Measurements from ENCODE around the gene RNF167.
A peak's percentile ranks its signal among the peaks of the same experiment; 100 is the strongest.

RNF167 gene

DNA sequence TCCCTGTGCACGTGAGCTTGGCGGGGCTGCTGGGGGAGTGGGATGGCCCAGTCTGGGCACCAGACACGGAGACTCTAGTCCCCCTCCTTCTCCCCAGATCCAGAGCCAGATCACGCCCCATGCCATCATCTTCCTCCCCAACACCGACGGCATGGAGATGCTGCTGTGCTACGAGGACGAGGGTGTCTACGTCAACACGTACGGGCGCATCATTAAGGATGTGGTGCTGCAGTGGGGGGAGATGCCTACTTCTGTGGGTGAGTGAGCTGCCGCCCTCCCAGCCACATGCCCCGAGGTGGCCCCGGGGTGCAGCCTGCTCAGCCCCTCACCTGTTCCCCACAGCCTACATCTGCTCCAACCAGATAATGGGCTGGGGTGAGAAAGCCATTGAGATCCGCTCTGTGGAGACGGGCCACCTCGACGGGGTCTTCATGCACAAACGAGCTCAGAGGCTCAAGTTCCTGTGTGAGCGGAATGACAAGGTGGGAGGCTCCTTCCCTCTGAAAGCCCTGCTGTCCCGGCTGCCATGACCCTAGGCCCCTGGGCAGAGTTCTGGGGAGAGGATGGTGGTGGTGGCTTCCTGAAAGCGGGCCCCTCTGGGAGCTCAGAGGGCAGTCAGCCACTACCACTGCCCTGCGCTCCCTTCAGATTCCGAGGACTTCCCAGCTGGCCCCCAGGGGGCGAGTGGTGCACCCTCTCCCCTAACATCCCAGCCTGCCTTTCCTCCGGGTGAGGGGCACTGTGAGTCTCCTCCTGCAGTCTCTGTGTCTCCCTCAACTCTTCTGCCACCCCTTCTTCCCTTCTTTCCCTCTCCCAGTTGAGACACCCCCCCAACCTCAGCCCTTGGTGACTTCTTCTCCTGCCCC, 43.5 kb upstream of the RNF167 start:
- H3K4me2 ChIP-seq: no peak overlapping the region
- no peak overlapping the region for H3K4me3 ChIP-seq
- H3K36me3 ChIP-seq: peaks cover 60% of the 10 kb centered on the region
- H3K9ac ChIP-seq: no peak overlapping the region
- H3K27me3 ChIP-seq: peaks cover 35% of the 10 kb centered on the region
- no peak for TF ChIP-seq Cebpa-rat (IDR thresholded peaks at IDR 0.05)
- no peaks in the 10 kb centered on the region for H3K9me3 ChIP-seq
- no peak overlapping the region for H3K27ac ChIP-seq
- H4K20me1 ChIP-seq: no peaks in the 10 kb centered on the region
- peaks cover 35% of the 10 kb centered on the region for H3K4me1 ChIP-seq

DNA sequence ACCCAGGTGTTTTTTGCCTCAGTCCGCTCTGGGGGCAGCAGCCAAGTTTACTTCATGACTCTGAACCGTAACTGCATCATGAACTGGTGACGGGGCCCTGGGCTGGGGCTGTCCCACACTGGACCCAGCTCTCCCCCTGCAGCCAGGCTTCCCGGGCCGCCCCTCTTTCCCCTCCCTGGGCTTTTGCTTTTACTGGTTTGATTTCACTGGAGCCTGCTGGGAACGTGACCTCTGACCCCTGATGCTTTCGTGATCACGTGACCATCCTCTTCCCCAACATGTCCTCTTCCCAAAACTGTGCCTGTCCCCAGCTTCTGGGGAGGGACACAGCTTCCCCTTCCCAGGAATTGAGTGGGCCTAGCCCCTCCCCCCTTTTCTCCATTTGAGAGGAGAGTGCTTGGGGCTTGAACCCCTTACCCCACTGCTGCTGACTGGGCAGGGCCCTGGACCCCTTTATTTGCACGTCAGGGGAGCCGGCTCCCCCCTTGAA, 42.8 kb upstream of the RNF167 start:
- TF ChIP-seq Cebpa-rat (IDR thresholded peaks at IDR 0.05): no peak
- no peak overlapping the region for H3K27ac ChIP-seq
- H3K9me3 ChIP-seq: no peaks in the 10 kb centered on the region
- H3K4me2 ChIP-seq: no peak overlapping the region
- H3K27me3 ChIP-seq: peaks cover 35% of the 10 kb centered on the region
- H4K20me1 ChIP-seq: no peaks in the 10 kb centered on the region
- H3K36me3 ChIP-seq: peaks cover 53% of the 10 kb centered on the region
- no peak overlapping the region for H3K9ac ChIP-seq
- no peak overlapping the region for H3K4me3 ChIP-seq
- H3K4me1 ChIP-seq: peaks cover 39% of the 10 kb centered on the region

DNA sequence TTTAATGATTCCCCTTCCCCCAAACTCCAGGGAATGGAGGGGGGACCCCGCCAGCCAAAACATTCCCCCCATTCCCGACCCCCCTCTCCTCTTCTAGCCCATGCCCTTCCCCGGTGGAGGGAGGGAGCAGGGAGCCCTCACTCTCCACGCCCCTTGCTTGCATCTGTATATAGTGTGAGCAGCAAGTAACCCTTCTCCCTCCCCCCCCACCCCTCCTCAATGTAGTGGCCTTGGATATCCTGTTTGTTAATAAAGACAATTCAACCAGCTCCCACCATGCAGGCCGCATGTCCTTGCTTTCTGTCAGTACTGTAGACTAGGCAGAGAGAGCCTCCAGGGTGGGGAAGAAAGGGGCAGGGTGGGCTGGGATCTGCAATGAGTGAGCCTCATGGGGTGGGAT, 42.3 kb upstream of the RNF167 start:
- H4K20me1 ChIP-seq: no peaks in the 10 kb centered on the region
- TF ChIP-seq Cebpa-rat (IDR thresholded peaks at IDR 0.05): no peak
- no peak overlapping the region for H3K27ac ChIP-seq
- no peak overlapping the region for H3K4me3 ChIP-seq
- H3K9ac ChIP-seq: no peak overlapping the region
- H3K4me1 ChIP-seq: peaks cover 44% of the 10 kb centered on the region
- H3K9me3 ChIP-seq: no peaks in the 10 kb centered on the region
- peaks cover 48% of the 10 kb centered on the region for H3K36me3 ChIP-seq
- no peak overlapping the region for H3K4me2 ChIP-seq
- H3K27me3 ChIP-seq: peaks cover 35% of the 10 kb centered on the region

DNA sequence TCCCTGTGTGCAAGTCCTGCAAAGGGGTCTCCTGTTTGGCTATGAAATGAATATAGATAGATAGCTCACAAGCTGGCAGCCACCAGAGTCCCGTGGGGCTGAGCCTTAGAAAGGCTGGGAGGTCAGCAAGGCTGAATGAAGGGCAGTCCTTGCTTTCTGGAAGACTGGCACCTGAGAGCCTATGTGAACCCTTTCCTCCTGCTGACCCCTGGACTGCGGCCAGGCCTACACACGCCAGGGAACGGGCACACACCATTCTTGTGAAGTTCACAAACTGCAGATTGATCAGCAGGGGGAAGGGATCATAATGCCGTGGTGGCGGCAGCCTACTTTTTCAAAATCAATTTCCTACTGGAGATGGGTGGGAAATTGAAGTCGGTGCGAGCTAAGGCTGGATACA, 41.7 kb upstream of the RNF167 start:
- no peaks in the 10 kb centered on the region for H3K9me3 ChIP-seq
- H3K36me3 ChIP-seq: peaks cover 42% of the 10 kb centered on the region
- H3K27me3 ChIP-seq: peaks cover 35% of the 10 kb centered on the region
- H3K4me2 ChIP-seq: peak overlapping the region; percentile 77; the same call in 1 of the 2 replicates
- no peak for TF ChIP-seq Cebpa-rat (IDR thresholded peaks at IDR 0.05)
- no peak overlapping the region for H3K9ac ChIP-seq
- H3K4me3 ChIP-seq: no peak overlapping the region
- H3K4me1 ChIP-seq: peaks cover 50% of the 10 kb centered on the region
- H3K27ac ChIP-seq: no peak overlapping the region
- H4K20me1 ChIP-seq: no peaks in the 10 kb centered on the region

DNA sequence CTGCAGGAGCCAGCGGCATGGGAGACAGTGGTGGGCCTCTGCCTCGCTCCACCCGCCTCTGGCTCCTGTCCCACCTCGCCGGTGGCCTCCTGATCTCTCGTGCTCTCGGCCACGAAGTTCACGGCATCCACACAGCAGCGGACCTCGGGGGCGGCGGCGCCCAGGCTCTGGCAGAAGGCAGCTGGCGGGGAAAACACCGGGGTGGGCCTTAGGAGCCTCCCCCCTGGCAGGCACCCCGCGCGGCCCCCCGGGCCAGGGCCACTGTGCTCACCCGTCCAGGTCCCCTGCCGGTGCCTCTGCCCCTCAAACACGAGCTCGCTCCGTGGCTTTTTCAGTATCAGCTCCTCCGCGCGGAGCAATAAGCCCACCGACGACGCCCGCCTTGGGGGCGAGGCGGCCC, 41.1 kb upstream of the RNF167 start:
- peaks cover 56% of the 10 kb centered on the region for H3K4me1 ChIP-seq
- no peaks in the 10 kb centered on the region for H3K9me3 ChIP-seq
- TF ChIP-seq Cebpa-rat (IDR thresholded peaks at IDR 0.05): no peak
- no peaks in the 10 kb centered on the region for H4K20me1 ChIP-seq
- no peak overlapping the region for H3K9ac ChIP-seq
- peaks cover 35% of the 10 kb centered on the region for H3K27me3 ChIP-seq
- no peak overlapping the region for H3K27ac ChIP-seq
- H3K4me2 ChIP-seq: peak overlapping the region; percentile 77
- peaks cover 37% of the 10 kb centered on the region for H3K36me3 ChIP-seq
- H3K4me3 ChIP-seq: peak overlapping the region; percentile 61

DNA sequence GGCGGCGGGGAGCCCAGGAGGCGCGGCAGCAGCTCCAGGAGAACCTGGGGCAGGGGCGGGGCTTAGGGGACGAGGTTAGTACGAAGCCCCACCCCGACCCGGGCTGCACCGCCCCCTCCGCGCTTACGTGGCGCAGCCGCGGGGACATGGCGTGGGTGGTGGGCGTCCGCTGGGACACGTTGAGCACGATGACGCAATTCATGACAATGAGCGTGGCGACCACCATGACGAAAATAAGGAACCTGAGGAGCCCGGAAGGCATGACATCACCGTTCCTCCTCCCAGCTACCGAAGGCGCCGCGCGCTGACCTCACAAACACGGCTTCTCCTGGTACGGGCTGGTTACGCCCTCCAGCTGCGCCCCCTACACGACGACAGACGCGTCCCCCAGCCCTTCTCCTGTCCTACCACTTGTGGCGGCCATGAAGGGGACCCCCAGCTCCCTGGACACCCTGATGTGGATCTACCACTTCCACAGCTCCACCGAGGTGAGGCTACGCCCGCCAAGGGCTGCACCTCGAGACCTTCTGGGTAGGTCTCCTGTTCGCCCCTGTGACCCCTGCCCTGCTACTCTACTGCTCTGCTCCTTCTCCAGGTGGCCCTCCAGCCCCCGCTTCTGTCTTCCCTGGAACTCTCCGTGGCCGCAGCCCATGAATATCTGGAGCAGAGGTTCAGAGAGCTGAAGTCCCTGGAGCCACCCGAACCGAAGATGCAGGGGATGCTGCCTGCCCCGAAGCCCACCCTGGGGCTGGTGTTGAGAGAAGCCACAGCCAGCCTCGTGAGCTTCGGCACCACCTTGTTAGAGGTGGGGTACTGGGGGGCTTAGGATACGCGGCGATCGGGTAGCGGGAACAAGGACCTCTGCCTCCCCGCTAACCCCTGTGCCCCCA, 40.5 kb upstream of the RNF167 start, which contains the start of gene C17orf107:
C17orf107 (plus strand) TSS at position 196 of the 890 bp plus-strand sequence; CDS start at position 423, 227 bp downstream.
- peak within 1 kb of the TSS; percentile 61 for H3K4me3 ChIP-seq
- peak within 1 kb of the TSS; percentile 77 for H3K4me2 ChIP-seq

DNA sequence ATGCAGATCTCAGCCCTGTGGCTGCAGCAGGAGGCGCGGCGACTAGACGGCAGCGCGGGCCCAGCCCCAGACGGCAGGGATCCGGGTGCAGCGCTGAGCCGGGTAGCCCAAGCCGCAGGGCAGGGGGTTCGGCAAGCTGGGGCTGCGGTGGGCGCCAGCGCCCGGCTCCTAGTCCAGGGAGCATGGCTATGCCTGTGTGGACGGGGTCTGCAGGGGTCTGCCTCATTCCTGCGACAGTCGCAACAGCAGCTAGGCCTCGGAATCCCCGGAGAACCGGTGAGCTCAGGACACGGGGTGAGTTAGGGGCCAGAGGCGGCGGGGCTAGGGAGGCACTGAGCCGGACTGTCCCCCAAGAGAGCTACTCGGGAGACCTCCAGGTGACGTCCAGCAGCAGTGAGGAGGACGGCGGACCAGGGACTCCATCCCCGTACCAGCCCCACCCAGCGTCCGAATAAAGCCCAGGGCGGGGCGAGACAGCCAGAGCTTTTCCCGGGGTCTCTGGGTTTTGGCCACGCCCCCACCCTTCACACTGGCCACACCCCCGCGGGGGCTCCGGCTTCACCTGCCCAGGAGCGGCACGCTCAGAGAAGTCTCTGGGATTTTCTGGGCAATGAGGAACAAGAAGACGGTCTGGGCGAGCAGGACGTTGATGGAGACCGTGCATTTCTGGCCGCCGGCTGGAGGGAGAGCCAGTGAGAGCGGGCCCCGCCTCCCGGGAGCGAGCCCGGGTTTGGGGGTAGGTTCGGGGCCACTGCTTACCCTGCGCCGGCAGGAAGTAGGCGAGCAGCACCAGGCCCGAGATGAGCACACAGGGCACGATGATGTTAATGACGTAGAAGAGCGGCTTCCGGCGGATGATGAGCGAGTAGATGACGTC, 39.6 kb upstream of the RNF167 start:
- Histone ChIP-seq H3K27me3 (peaks cover 35% of the 10 kb centered on the region), H3K4me3 (peak overlapping the region; percentile 46), H3K4me2 (peak overlapping the region; percentile 77), H3K4me1 (peaks cover 52% of the 10 kb centered on the region), H3K27ac (no peak overlapping the region), H3K9me3 (no peaks in the 10 kb centered on the region), H4K20me1 (no peaks in the 10 kb centered on the region), H3K9ac (no peak overlapping the region), H3K36me3 (peaks cover 21% of the 10 kb centered on the region)
- TF ChIP-seq Cebpa-rat (IDR thresholded peaks at IDR 0.05): no peak

More for the DNA sequence above, 40.5 kb upstream of the RNF167 start, which contains the start of gene C17orf107:
- Histone ChIP-seq H3K9me3 (no peaks in the 10 kb centered on the region), H4K20me1 (no peaks in the 10 kb centered on the region), H3K27ac (no peak within 1 kb of the TSS), H3K4me1 (peaks cover 54% of the 10 kb centered on the region), H3K9ac (no peak within 1 kb of the TSS), H3K36me3 (peaks cover 30% of the 10 kb centered on the region), H3K27me3 (peaks cover 35% of the 10 kb centered on the region)
- no peak for TF ChIP-seq Cebpa-rat (IDR thresholded peaks at IDR 0.05)

DNA sequence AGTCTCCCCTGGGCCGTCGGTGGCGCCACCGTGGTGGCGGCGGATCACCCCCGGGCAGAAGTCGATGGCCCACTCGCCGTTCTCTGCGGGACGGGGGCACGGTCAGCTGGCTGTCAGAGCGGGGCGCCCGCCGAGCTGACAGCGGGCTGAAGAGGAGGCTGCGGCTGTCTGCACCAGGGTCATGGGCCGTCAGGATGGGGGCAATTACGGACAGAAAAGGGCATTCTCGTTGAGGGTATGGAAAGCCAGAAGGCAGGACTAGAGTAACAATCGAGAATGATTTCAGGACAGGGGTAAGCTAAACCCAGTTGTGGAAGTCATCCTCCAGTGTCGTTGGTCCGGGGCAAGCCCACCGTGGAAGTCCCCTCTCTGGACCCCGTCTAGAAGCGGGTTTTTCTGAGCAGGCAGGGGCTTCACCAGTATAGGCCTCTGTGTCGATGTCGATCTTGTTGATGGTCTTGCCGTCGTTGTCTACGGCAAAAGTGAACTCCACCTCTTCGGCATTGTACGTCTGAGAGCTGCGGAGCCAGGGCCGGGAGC, 38.9 kb upstream of the RNF167 start:
- no peaks in the 10 kb centered on the region for H3K9me3 ChIP-seq
- H4K20me1 ChIP-seq: no peaks in the 10 kb centered on the region
- peaks cover 14% of the 10 kb centered on the region for H3K36me3 ChIP-seq
- H3K27ac ChIP-seq: no peak overlapping the region
- TF ChIP-seq Cebpa-rat (IDR thresholded peaks at IDR 0.05): no peak
- peak overlapping the region; percentile 77 for H3K4me2 ChIP-seq
- H3K27me3 ChIP-seq: peaks cover 35% of the 10 kb centered on the region
- H3K4me3 ChIP-seq: peak overlapping the region; percentile 46
- peaks cover 52% of the 10 kb centered on the region for H3K4me1 ChIP-seq
- no peak overlapping the region for H3K9ac ChIP-seq
